WTC11 (cell line): ENCODE results near the gene ZNF827. TPM values are rescaled to one million over a fixed set of nuclear protein-coding genes. Genes with fewer than 3 reads are reported as not detected.

Source experiments
- ATAC-seq: fragments of 200-7000 bp; cut with Tn5 transposase; 2 replicates; pipeline ENCODE4 v1.10.0; 2021; ENCODE audit warnings: mild to moderate bottlenecking, moderate library complexity
- CTCF ChIA-PET: fragments of 300-600 bp; sonication (Branson Sonifier 250); formaldehyde crosslinking; loops from one replicate; lab custom pipeline; 2021; ENCODE audit warnings: antibody characterized with exemption; lab: Charles Lee
- POLR2A ChIA-PET: fragments of 350-600 bp; sonication (Branson Sonifier 250); formaldehyde crosslinking; loops from one replicate; lab custom pipeline; 2021; ENCODE audit warnings: antibody characterized with exemption; lab: Charles Lee
- DNase-seq: peaks from one replicate; pipeline ENCODE4 v3.0.0; 2021; ENCODE audit warnings: low spot score
- H3K27ac Mint-ChIP-seq: 2 replicates; pipeline ENCODE4 v1.8.0; 2021; ENCODE audit warnings: mixed read lengths
- H3K27me3 Mint-ChIP-seq: 2 replicates; pipeline ENCODE4 v1.8.0; 2021; ENCODE audit warnings: low read depth, mild to moderate bottlenecking, moderate library complexity, mixed read lengths
- H3K36me3 Mint-ChIP-seq: 2 replicates; pipeline ENCODE4 v1.8.0; 2021; ENCODE audit warnings: mixed read lengths
- H3K4me1 Mint-ChIP-seq: 2 replicates; pipeline ENCODE4 v1.8.0; 2022; ENCODE audit warnings: mixed read lengths
- H3K4me3 Mint-ChIP-seq: 2 replicates; pipeline ENCODE4 v1.8.0; 2021; ENCODE audit warnings: mild to moderate bottlenecking, moderate library complexity, mixed read lengths
- H3K9me3 Mint-ChIP-seq: 2 replicates; pipeline ENCODE4 v1.8.0; 2021; ENCODE audit warnings: mixed read lengths
- AR ChIP-seq: fragments of 250-450 bp; sonication (Bioruptor Pico); IDR thresholded peaks from 2 replicates; pipeline ENCODE4 v1.9.0; 2021; ENCODE audit warnings: mild to moderate bottlenecking
- ATF1 ChIP-seq: sonication (generic); formaldehyde crosslinking; IDR thresholded peaks from 2 replicates; pipeline ENCODE4 v1.8.1; 2023; ENCODE audit warnings: mild to moderate bottlenecking, moderate library complexity, missing genetic modification reagents
- ATF6 ChIP-seq: sonication (generic); formaldehyde crosslinking; IDR thresholded peaks from 2 replicates; pipeline ENCODE4 v1.8.1; 2023; ENCODE audit warnings: mild to moderate bottlenecking, missing genetic modification reagents
- ELF4 ChIP-seq: sonication (generic); formaldehyde crosslinking; IDR thresholded peaks from 2 replicates; pipeline ENCODE4 v1.8.1; 2022; ENCODE audit warnings: low read depth, mild to moderate bottlenecking, moderate library complexity, missing genetic modification reagents
- ERG ChIP-seq: fragments of 250-450 bp; sonication (Bioruptor Pico); IDR thresholded peaks from 2 replicates; pipeline ENCODE4 v1.8.0; 2021; ENCODE audit warnings: mild to moderate bottlenecking
- FOXJ3 ChIP-seq: sonication (generic); formaldehyde crosslinking; IDR thresholded peaks from 2 replicates; pipeline ENCODE4 v1.9.0; 2021; ENCODE audit warnings: missing genetic modification reagents, mild to moderate bottlenecking, borderline replicate concordance
- FOXK1 ChIP-seq: sonication (generic); formaldehyde crosslinking; IDR thresholded peaks from 2 replicates; pipeline ENCODE4 v1.8.0; 2022; ENCODE audit warnings: mild to moderate bottlenecking, moderate library complexity, missing genetic modification reagents
- FOXP4 ChIP-seq: sonication (generic); formaldehyde crosslinking; IDR thresholded peaks from 2 replicates; pipeline ENCODE4 v1.8.0; 2022; ENCODE audit warnings: mild to moderate bottlenecking, missing genetic modification reagents
- GRHL2 ChIP-seq: fragments of 250-450 bp; sonication (Bioruptor Pico); IDR thresholded peaks from 2 replicates; pipeline ENCODE4 v1.8.0; 2022; ENCODE audit warnings: mild to moderate bottlenecking, moderate library complexity; ENCODE audit not compliant: insufficient replicate concordance, severe bottlenecking
- JUN ChIP-seq: sonication (generic); formaldehyde crosslinking; IDR thresholded peaks from 2 replicates; pipeline ENCODE4 v1.8.0; 2023; ENCODE audit warnings: mild to moderate bottlenecking, missing genetic modification reagents
- KAT7 ChIP-seq: sonication (generic); formaldehyde crosslinking; IDR thresholded peaks from 2 replicates; pipeline ENCODE4 v1.8.1; 2023; ENCODE audit warnings: missing genetic modification reagents, mild to moderate bottlenecking, borderline replicate concordance
- NFATC4 ChIP-seq: fragments of 250-450 bp; sonication (Bioruptor Pico); IDR thresholded peaks from 2 replicates; pipeline ENCODE4 v1.9.0; 2021; ENCODE audit warnings: mild to moderate bottlenecking
- NFE2L1 ChIP-seq: sonication (generic); formaldehyde crosslinking; IDR thresholded peaks from 2 replicates; pipeline ENCODE4 v1.8.1; 2023; ENCODE audit warnings: missing genetic modification reagents
- NFYB ChIP-seq: sonication (generic); formaldehyde crosslinking; conservative IDR thresholded peaks from 2 replicates; pipeline ENCODE4 v1.8.0; 2022; ENCODE audit warnings: low read depth, missing genetic modification reagents
- NR1H2 ChIP-seq: sonication (generic); formaldehyde crosslinking; IDR thresholded peaks from 2 replicates; pipeline ENCODE4 v1.9.0; 2021; ENCODE audit warnings: mild to moderate bottlenecking, moderate library complexity, missing genetic modification reagents
- NR3C1 ChIP-seq: sonication (generic); formaldehyde crosslinking; conservative IDR thresholded peaks from 2 replicates; pipeline ENCODE4 v1.8.1; 2023; ENCODE audit warnings: low read depth, mild to moderate bottlenecking, missing genetic modification reagents
- SMAD3 ChIP-seq: sonication (generic); formaldehyde crosslinking; IDR thresholded peaks from 2 replicates; pipeline ENCODE4 v1.8.0; 2022; ENCODE audit warnings: missing genetic modification reagents, mild to moderate bottlenecking, borderline replicate concordance
- SOX15 ChIP-seq: fragments of 250-450 bp; sonication (Bioruptor Pico); IDR thresholded peaks from 2 replicates; pipeline ENCODE4 v1.9.0; 2021; ENCODE audit warnings: mild to moderate bottlenecking
- TCF7 ChIP-seq: sonication (generic); formaldehyde crosslinking; IDR thresholded peaks from 2 replicates; pipeline ENCODE4 v1.8.0; 2022; ENCODE audit warnings: mild to moderate bottlenecking, low read depth, missing genetic modification reagents, moderate library complexity
- ZBTB21 ChIP-seq: sonication (generic); formaldehyde crosslinking; IDR thresholded peaks from 2 replicates; pipeline ENCODE4 v1.8.1; 2023; ENCODE audit warnings: mild to moderate bottlenecking, missing genetic modification reagents, borderline replicate concordance
- ZNF281 ChIP-seq: sonication (generic); formaldehyde crosslinking; IDR thresholded peaks from 2 replicates; pipeline ENCODE4 v1.8.0; 2023; ENCODE audit warnings: mild to moderate bottlenecking, missing genetic modification reagents
- ZNF423 ChIP-seq: fragments of 250-450 bp; sonication (Bioruptor Pico); IDR thresholded peaks from 2 replicates; pipeline ENCODE4 v2.1.2; 2022; ENCODE audit warnings: mild to moderate bottlenecking, moderate library complexity
- total RNA-seq: library from RNA; stranded (reverse); gene quantifications from 3 replicates; pipeline ENCODE4 v1.2.3, GENCODE V29; 2021

The ZNF827 gene
- total RNA-seq, 1 experiment from 2014 or later: 25.6 TPM

GRCh38 chr4:145796346-145796745 is 142.3 kb downstream of the ZNF827 start (continued):
- no peak for TF ChIP-seq ERG (CRISPR knock-in tag)

- no peak for ATAC-seq
- TF ChIP-seq SMAD3 (CRISPR knock-in tag) (no peak), NR3C1 (CRISPR knock-in tag) (no peak), ATF1 (CRISPR knock-in tag) (no peak), ZNF281 (CRISPR knock-in tag) (no peak), AR (CRISPR knock-in tag) (no peak), NFYB (CRISPR knock-in tag) (no peak)
- Mint-ChIP-seq H3K4me1 (peaks cover 5% of the 10 kb centered on the region), H3K36me3 (peaks cover 8% of the 10 kb centered on the region), H3K27ac (0 out of 2 replicates have a peak overlapping the region, but pooled peaks have one; percentile 18), H3K4me3 (no peak overlapping the region), H3K27me3 (no peaks in the 10 kb centered on the region), H3K9me3 (0 out of 2 replicates have a peak, but pooled peaks cover 4% of the 10 kb centered on the region)
- ChIA-PET POLR2A (no interaction called here), CTCF (interaction anchor here (1.2 kb wide), 1 partner anchor 93 kb away, joined by 3 read pairs; no protein-coding TSS in a partner anchor)
- no peak for DNase-seq
These were observed 143.1 kb downstream of the ZNF827 start for GRCh38 chr4:145795521-145795920.

- ChIA-PET POLR2A (no interaction called here), CTCF (interaction anchor here (0.6 to 1.9 kb wide), 2 partner anchors 12 to 232 kb away, joined by 3 to 4 read pairs; no protein-coding TSS in a partner anchor)
- no peak for DNase-seq
- ATAC-seq: no peak
- Mint-ChIP-seq H3K4me3 (no peak overlapping the region), H3K36me3 (0 out of 2 replicates have a peak, but pooled peaks cover 3% of the 10 kb centered on the region), H3K27ac (no peak overlapping the region), H3K4me1 (peaks cover 5% of the 10 kb centered on the region), H3K9me3 (0 out of 2 replicates have a peak, but pooled peaks cover 4% of the 10 kb centered on the region), H3K27me3 (no peaks in the 10 kb centered on the region)
- TF ChIP-seq JUN: no peak
- no peak for TF ChIP-seq NFE2L1 (CRISPR knock-in tag)
- no peak for TF ChIP-seq TCF7 (CRISPR knock-in tag)
- TF ChIP-seq FOXJ3: no peak
- no peak for TF ChIP-seq ZBTB21 (CRISPR knock-in tag)
- TF ChIP-seq FOXK1 (CRISPR knock-in tag): no peak
- TF ChIP-seq KAT7 (CRISPR knock-in tag): no peak
- no peak for TF ChIP-seq GRHL2 (CRISPR knock-in tag)
- TF ChIP-seq NR1H2: no peak
- TF ChIP-seq NFATC4 (CRISPR knock-in tag): no peak
- TF ChIP-seq ELF4 (CRISPR knock-in tag): no peak
- no peak for TF ChIP-seq ATF6
- no peak for TF ChIP-seq ZNF423 (CRISPR knock-in tag)
- TF ChIP-seq SOX15 (CRISPR knock-in tag): no peak
- TF ChIP-seq FOXP4 (CRISPR knock-in tag): no peak
These were observed 146.2 kb downstream of the ZNF827 start for GRCh38 chr4:145792429-145792828.
